H9 (cell line): ENCODE measurements around the gene NEDD4L. TPM values are rescaled to one million over a fixed set of nuclear protein-coding genes. Genes with fewer than 3 reads are reported as not detected.
A peak's percentile ranks its signal among the peaks of the same experiment; 100 is the strongest.
"Not testable (repeated sequence)": the region's sequence is repeated elsewhere in the genome, so short reads cannot be mapped to it uniquely, and the experiment has no call there.

Source experiments
- DNase-seq: peaks from one replicate; pipeline ENCODE4 v3.0.0-alpha.2; 2017
- H2AFZ ChIP-seq: one replicate; pipeline ENCODE4 v1.6.1; 2013; ENCODE audit warnings: mild to moderate bottlenecking, low read length, control low read depth, moderate library complexity
- H2AK5ac ChIP-seq: 2 replicates; pipeline ENCODE4 v1.6.1; 2013; ENCODE audit warnings: low read length, control low read depth, mixed read lengths; ENCODE audit not compliant: insufficient read length
- H2BK120ac ChIP-seq: one replicate; pipeline ENCODE4 v1.6.1; 2013; ENCODE audit warnings: low read depth, mild to moderate bottlenecking, low read length, control low read depth, inconsistent platforms; ENCODE audit not compliant: poor library complexity, severe bottlenecking
- H2BK12ac ChIP-seq: 2 replicates; pipeline ENCODE4 v1.6.1; 2013; ENCODE audit warnings: low read length, control low read depth, mixed read lengths, low read depth; ENCODE audit not compliant: insufficient read length
- H2BK15ac ChIP-seq: 2 replicates; pipeline ENCODE4 v1.6.1; 2013; ENCODE audit warnings: low read depth, low read length, control low read depth
- H2BK20ac ChIP-seq: one replicate; pipeline ENCODE4 v1.6.1; 2013; ENCODE audit warnings: low read depth, mild to moderate bottlenecking, low read length, control low read depth, inconsistent platforms; ENCODE audit not compliant: poor library complexity, severe bottlenecking
- H2BK5ac ChIP-seq: 2 replicates; pipeline ENCODE4 v1.6.1; 2013; ENCODE audit warnings: low read length, control low read depth, mixed read lengths; ENCODE audit not compliant: insufficient read length
- H3K14ac ChIP-seq: 2 replicates; pipeline ENCODE4 v1.6.1; 2013; ENCODE audit warnings: low read length, control low read depth; ENCODE audit not compliant: insufficient read depth
- H3K18ac ChIP-seq: 2 replicates; pipeline ENCODE4 v1.6.1; 2013; ENCODE audit warnings: low read depth, mild to moderate bottlenecking, mixed read lengths, low read length, control low read depth; ENCODE audit not compliant: insufficient read length
- H3K23ac ChIP-seq: 2 replicates; pipeline ENCODE4 v1.6.1; 2013; ENCODE audit warnings: low read length, control low read depth, mixed read lengths, low read depth; ENCODE audit not compliant: insufficient read length
- H3K23me2 ChIP-seq: 2 replicates; pipeline ENCODE4 v1.6.1; 2013; ENCODE audit warnings: low read depth, mild to moderate bottlenecking, mixed read lengths, low read length, control low read depth; ENCODE audit not compliant: insufficient read length, poor library complexity, severe bottlenecking
- H3K27ac ChIP-seq: 2 replicates; pipeline ENCODE4 v1.5.1; 2013; ENCODE audit warnings: low read length, control low read depth, mixed read lengths, low read depth; ENCODE audit not compliant: insufficient read length
- H3K27me3 ChIP-seq: 2 replicates; pipeline ENCODE4 v1.6.1; 2013; ENCODE audit warnings: low read length, control low read depth, inconsistent platforms; ENCODE audit not compliant: insufficient read depth
- H3K4ac ChIP-seq: 2 replicates; pipeline ENCODE4 v1.6.1; 2013; ENCODE audit warnings: low read depth, mild to moderate bottlenecking, control low read depth, inconsistent platforms, low read length, moderate library complexity
- H3K4me1 ChIP-seq: 2 replicates; pipeline ENCODE4 v1.6.1; 2013; ENCODE audit warnings: low read length, control low read depth, inconsistent platforms; ENCODE audit not compliant: insufficient read depth
- H3K4me2 ChIP-seq: 2 replicates; pipeline ENCODE4 v1.6.1; 2013; ENCODE audit warnings: low read length, control low read depth, mixed read lengths; ENCODE audit not compliant: insufficient read length, insufficient read depth
- H3K56ac ChIP-seq: 2 replicates; pipeline ENCODE4 v1.6.1; 2013; ENCODE audit warnings: low read depth, mild to moderate bottlenecking, mixed read lengths, low read length, control low read depth; ENCODE audit not compliant: insufficient read length
- H3K79me1 ChIP-seq: 2 replicates; pipeline ENCODE4 v1.6.1; 2013; ENCODE audit warnings: low read depth, mild to moderate bottlenecking, moderate library complexity, low read length, control low read depth, inconsistent platforms; ENCODE audit not compliant: insufficient read depth, poor library complexity, severe bottlenecking
- H3K79me2 ChIP-seq: 2 replicates; pipeline ENCODE4 v1.6.1; 2013; ENCODE audit warnings: low read length, control low read depth, inconsistent platforms; ENCODE audit not compliant: insufficient read depth
- H3K9ac ChIP-seq: 2 replicates; pipeline ENCODE4 v1.6.1; 2013; ENCODE audit warnings: low read length, control low read depth, mixed read lengths; ENCODE audit not compliant: insufficient read length; ENCODE audit errors: extremely low read depth
- H3K9me3 ChIP-seq: one replicate; pipeline ENCODE4 v1.6.1; 2013; ENCODE audit warnings: low read depth, low read length, inconsistent platforms; ENCODE audit not compliant: control insufficient read depth
- H3T11ph ChIP-seq: one replicate; pipeline ENCODE4 v1.6.1; 2013; ENCODE audit warnings: mild to moderate bottlenecking, low read length, control low read depth, inconsistent platforms
- H4K20me1 ChIP-seq: one replicate; pipeline ENCODE4 v1.6.1; 2013; ENCODE audit not compliant: control insufficient read depth, insufficient read length, insufficient read depth
- H4K5ac ChIP-seq: 2 replicates; pipeline ENCODE4 v1.6.1; 2013; ENCODE audit warnings: low read depth, mild to moderate bottlenecking, mixed read lengths, low read length, control low read depth; ENCODE audit not compliant: insufficient read length
- H4K8ac ChIP-seq: replicated peaks from 2 replicates; pipeline ENCODE4 v1.6.1; 2013; ENCODE audit warnings: low read length, control low read depth, mixed read lengths, low read depth; ENCODE audit not compliant: insufficient read length
- H4K91ac ChIP-seq: 2 replicates; pipeline ENCODE4 v1.6.1; 2013; ENCODE audit warnings: low read depth, mild to moderate bottlenecking, moderate library complexity, mixed read lengths, low read length, control low read depth; ENCODE audit not compliant: insufficient read length
- H3K27ac Mint-ChIP-seq, 3 experiments: 2 replicates in 2 of 3; 3 replicates in 1 of 3; pipeline ENCODE4 v1.8.0; 2020 to 2021; ENCODE audit warnings: mixed read lengths in 3 of 3, mild to moderate bottlenecking in 1 of 3, moderate library complexity in 1 of 3
- H3K27me3 Mint-ChIP-seq: 2 replicates; pipeline ENCODE4 v1.8.0; 2021; ENCODE audit warnings: low read depth, mild to moderate bottlenecking, moderate library complexity, mixed read lengths
- H3K36me3 Mint-ChIP-seq, 3 experiments: 2 replicates in 2 of 3; 3 replicates in 1 of 3; pipeline ENCODE4 v1.8.0; 2020 to 2021; ENCODE audit warnings: low read depth in 3 of 3, mixed read lengths in 3 of 3; ENCODE audit not compliant: insufficient read depth in 1 of 3
- H3K4me1 Mint-ChIP-seq, 2 experiments: 2 replicates each; pipeline ENCODE4 v1.8.0; 2020; ENCODE audit warnings: mixed read lengths in 2 of 2
- H3K4me3 Mint-ChIP-seq, 2 experiments: 2 replicates in 1 of 2; 3 replicates in 1 of 2; pipeline ENCODE4 v1.8.0; 2020 to 2021; ENCODE audit warnings: mild to moderate bottlenecking in 2 of 2, mixed read lengths in 2 of 2, moderate library complexity in 1 of 2
- H3K9me3 Mint-ChIP-seq, 2 experiments: 2 replicates in 1 of 2; 3 replicates in 1 of 2; pipeline ENCODE4 v1.8.0; 2020; ENCODE audit warnings: mild to moderate bottlenecking in 2 of 2, mixed read lengths in 2 of 2, moderate library complexity in 1 of 2
- CTCF ChIP-seq: fragments of 200-600 bp; sonication (generic); conservative IDR thresholded peaks from 3 replicates; pipeline ENCODE4 v1.8.0; 2021; ENCODE audit warnings: antibody characterized with exemption, mild to moderate bottlenecking
- WGBS: extraction: QIAGEN DNeasy Blood & Tissue Kit; methylation state at CpG from one replicate; pipeline ENCODE4 v1.1.7; 2013; ENCODE audit warnings: missing lambda C conversion rate, low lambda C conversion rate, mixed read lengths; ENCODE audit not compliant: insufficient read length; ENCODE audit errors: extremely low coverage; 5-methylcytosine and 5-hydroxymethylcytosine counted together
- total RNA-seq: library from RNA; stranded (reverse); gene quantifications from 2 replicates; pipeline ENCODE4 v1.2.1, GENCODE V29; 2021

The NEDD4L gene
- total RNA-seq, 1 experiment from 2014 or later = 76.3 TPM

DNA sequence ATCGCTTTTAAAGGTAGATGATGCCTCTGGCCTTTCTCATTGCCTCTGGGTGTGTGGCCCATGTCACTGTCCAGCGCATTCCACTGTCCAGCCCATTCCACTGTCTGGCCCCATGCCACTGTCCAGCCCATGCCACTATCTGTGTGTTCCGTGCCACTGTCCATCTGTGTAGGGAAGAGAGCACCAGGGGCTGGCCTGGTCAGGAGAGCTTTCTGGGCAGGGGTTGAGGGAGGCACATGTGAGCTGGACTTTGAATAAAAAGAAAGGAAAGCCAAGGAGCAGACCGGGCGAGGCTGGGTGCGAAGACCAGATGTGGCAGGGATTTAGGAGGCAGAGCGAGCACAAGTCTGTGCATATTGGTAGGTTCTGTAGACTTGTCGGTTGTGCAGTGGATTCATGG, 236.2 kb downstream of the NEDD4L start:
- no peak overlapping the region for H2AFZ ChIP-seq
- no peaks in the 10 kb centered on the region for H3K9me3 ChIP-seq
- no peak overlapping the region for H3K56ac ChIP-seq
- H3K4ac ChIP-seq = no peak overlapping the region
- no peak overlapping the region for H3K27ac ChIP-seq
- H3K9ac ChIP-seq = no peak overlapping the region
- H2BK5ac ChIP-seq = no peak overlapping the region
- no peak overlapping the region for H4K5ac ChIP-seq
- peaks cover 5% of the 10 kb centered on the region for H3K79me1 ChIP-seq
- no peaks in the 10 kb centered on the region for H3K27me3 Mint-ChIP-seq
- no peak overlapping the region for H2BK15ac ChIP-seq
- peaks cover 13 to 25% of the 10 kb centered on the region in 2 experiments for H3K4me1 Mint-ChIP-seq
- H3K79me2 ChIP-seq = no peaks in the 10 kb centered on the region; the same call in 1 of the 2 replicates
- H3K4me2 ChIP-seq = no peak overlapping the region
- DNase-seq = no peak
- no peak overlapping the region for H3T11ph ChIP-seq
- no peak overlapping the region for H3K23ac ChIP-seq
- no peak overlapping the region for H3K14ac ChIP-seq
- H3K4me1 ChIP-seq = no peaks in the 10 kb centered on the region
- no peak overlapping the region for H2BK12ac ChIP-seq
- no peaks in the 10 kb centered on the region for H3K27me3 ChIP-seq
- H3K18ac ChIP-seq = no peak overlapping the region
- no peaks in the 10 kb centered on the region for H4K20me1 ChIP-seq
- H3K4me3 Mint-ChIP-seq = no peak overlapping the region
- no peak overlapping the region for H2AK5ac ChIP-seq
- no peak overlapping the region for H4K91ac ChIP-seq
- H4K8ac ChIP-seq = no peak overlapping the region
- whole genome bisulfite sequencing = no CpG with 5 or more reads among the region's 8 CpGs
- no peak overlapping the region for H2BK20ac ChIP-seq
- H3K36me3 Mint-ChIP-seq = peaks cover 0 to 4% (median 0%) of the 10 kb centered on the region in 3 experiments; a peak in 1 of 7 replicates
- H2BK120ac ChIP-seq = no peak overlapping the region
- H3K23me2 ChIP-seq = no peaks in the 10 kb centered on the region
- peak overlapping the region in 1 of 3 experiments; percentile 59; a peak in 1 of 7 replicates for H3K27ac Mint-ChIP-seq
- TF ChIP-seq CTCF = no peak
- peaks cover 0 to 3% of the 10 kb centered on the region in 2 experiments; a peak in 2 of 5 replicates for H3K9me3 Mint-ChIP-seq

- H3K23me2 ChIP-seq, H3K9ac ChIP-seq, H4K20me1 ChIP-seq, H3K18ac ChIP-seq, H3T11ph ChIP-seq, DNase-seq, H2BK20ac ChIP-seq, H4K5ac ChIP-seq, H3K9me3 ChIP-seq, H3K27ac ChIP-seq, H3K9me3 Mint-ChIP-seq, H2BK12ac ChIP-seq, H4K8ac ChIP-seq, H3K36me3 Mint-ChIP-seq, H3K4me1 ChIP-seq, H2BK120ac ChIP-seq, H3K4me2 ChIP-seq, H3K14ac ChIP-seq, H3K23ac ChIP-seq, H2BK15ac ChIP-seq, H2AFZ ChIP-seq, H4K91ac ChIP-seq, H3K27me3 Mint-ChIP-seq, H3K4ac ChIP-seq, H3K4me3 Mint-ChIP-seq, H3K27me3 ChIP-seq, H2BK5ac ChIP-seq, H3K79me1 ChIP-seq, H3K56ac ChIP-seq, H3K79me2 ChIP-seq, H2AK5ac ChIP-seq: not testable (repeated sequence)
- H3K27ac Mint-ChIP-seq = peak overlapping the region in 1 of 3 experiments; percentile 33; a peak in 1 of 7 replicates
- peaks cover 17 to 27% of the 10 kb centered on the region in 2 experiments for H3K4me1 Mint-ChIP-seq
- no CpG with 5 or more reads among the region's 11 CpGs for WGBS
Observed at GRCh38 chr18:58282872-58283271, 238.8 kb downstream of the NEDD4L start.
